ENCODE data around the gene KAZN. TPM values are rescaled to one million over a fixed set of nuclear protein-coding genes. Genes with fewer than 3 reads are reported as not detected.

KAZN gene
- total and polyA plus RNA-seq, 8 donors, result 1.2 to 50.7 (median 6.8) TPM

DNA sequence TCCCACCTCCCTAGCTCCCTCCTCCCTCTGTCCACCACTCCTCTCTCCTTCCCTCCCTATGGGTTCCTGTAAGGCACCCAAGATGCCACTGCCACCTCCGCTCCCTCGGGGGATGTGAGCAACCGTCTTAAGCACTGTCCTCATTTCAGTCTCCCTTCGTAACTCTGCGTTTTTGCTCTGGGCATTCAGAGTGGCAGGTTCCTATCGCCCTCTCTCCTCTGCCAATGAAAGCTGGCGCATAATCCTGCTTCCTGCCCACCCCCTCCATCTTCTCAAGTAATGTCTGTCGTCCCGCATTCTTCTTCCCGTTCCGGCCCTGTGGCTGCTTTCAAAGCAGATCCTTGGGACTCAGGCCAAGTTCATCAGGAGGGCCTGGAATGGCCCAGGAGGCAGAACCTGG, 301.2 kb downstream of the KAZN start:
- Histone ChIP-seq H3K27me3 (no peaks in the 10 kb centered on the region), H3K27ac (no peak overlapping the region), H3K4me3 (no peak overlapping the region), H3K36me3 (no peaks in the 10 kb centered on the region), H3K4me1 (peaks cover 0 to 10% (median 4%) of the 10 kb centered on the region in 4 donors), H3K9me3 (no peaks in the 10 kb centered on the region)
- WGBS, 5 donors, result 78 to 87% (median 82%) methylated on average over 11 of the region's 11 CpGs
- intact Hi-C loops (cut with DNase I; ENCODE audit: low total_unique reads), result no loop called here
- no peak for TF ChIP-seq POLR2AphosphoS5 (IDR thresholded peaks at IDR 0.05)
- no peak for TF ChIP-seq EP300 (IDR thresholded peaks at IDR 0.05)
- no peak for TF ChIP-seq POLR2A (IDR thresholded peaks at IDR 0.05)
- TF ChIP-seq, protein P1, sequence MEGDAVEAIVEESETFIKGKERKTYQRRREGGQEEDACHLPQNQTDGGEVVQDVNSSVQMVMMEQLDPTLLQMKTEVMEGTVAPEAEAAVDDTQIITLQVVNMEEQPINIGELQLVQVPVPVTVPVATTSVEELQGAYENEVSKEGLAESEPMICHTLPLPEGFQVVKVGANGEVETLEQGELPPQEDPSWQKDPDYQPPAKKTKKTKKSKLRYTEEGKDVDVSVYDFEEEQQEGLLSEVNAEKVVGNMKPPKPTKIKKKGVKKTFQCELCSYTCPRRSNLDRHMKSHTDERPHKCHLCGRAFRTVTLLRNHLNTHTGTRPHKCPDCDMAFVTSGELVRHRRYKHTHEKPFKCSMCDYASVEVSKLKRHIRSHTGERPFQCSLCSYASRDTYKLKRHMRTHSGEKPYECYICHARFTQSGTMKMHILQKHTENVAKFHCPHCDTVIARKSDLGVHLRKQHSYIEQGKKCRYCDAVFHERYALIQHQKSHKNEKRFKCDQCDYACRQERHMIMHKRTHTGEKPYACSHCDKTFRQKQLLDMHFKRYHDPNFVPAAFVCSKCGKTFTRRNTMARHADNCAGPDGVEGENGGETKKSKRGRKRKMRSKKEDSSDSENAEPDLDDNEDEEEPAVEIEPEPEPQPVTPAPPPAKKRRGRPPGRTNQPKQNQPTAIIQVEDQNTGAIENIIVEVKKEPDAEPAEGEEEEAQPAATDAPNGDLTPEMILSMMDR (IDR thresholded peaks at IDR 0.05), result no peak
- DNase-seq, result no peak

DNA sequence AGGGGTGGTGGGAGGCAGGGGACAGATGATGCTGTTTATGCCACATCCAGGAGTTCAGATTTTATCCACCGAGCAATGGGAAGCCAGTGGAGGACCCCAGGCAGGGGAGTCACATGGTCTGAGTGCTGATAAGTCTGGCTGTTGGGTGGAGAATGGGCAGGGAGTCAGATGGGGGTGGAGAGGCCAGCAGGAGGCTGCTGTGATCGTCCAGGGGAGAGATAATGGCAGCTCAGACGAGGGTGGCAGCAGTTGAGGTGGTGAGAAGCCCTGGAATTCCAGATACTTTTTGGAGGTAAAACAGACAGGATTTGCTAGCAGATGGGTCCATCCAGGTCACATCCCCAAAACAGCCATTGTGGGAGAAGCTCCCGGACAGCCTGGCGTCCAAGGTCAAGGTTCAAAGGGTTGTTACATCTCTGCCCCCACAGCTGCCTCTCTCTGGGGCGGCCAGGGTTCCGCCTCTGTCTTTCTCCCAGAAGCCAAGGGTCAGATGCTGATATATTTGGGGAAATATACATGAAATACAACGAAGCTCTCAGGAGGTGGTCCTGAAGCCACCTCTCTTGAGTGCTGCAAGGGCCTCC, 303.0 kb downstream of the KAZN start:
- Histone ChIP-seq H3K4me1 (no peaks in the 10 kb centered on the region), H3K9me3 (no peaks in the 10 kb centered on the region), H3K36me3 (no peaks in the 10 kb centered on the region), H3K27me3 (no peaks in the 10 kb centered on the region), H3K4me3 (no peak overlapping the region), H3K27ac (no peak overlapping the region)
- TF ChIP-seq EP300 (IDR thresholded peaks at IDR 0.05) (no peak), POLR2AphosphoS5 (IDR thresholded peaks at IDR 0.05) (no peak)
- TF ChIP-seq, protein P1 (IDR thresholded peaks at IDR 0.05), result no peak
- DNase-seq, result no peak
- 61 to 75% (median 64%) methylated on average over 8 of the region's 8 CpGs for WGBS, 5 donors
- intact Hi-C loops (cut with DNase I; ENCODE audit: low total_unique reads), result no loop called here

DNA sequence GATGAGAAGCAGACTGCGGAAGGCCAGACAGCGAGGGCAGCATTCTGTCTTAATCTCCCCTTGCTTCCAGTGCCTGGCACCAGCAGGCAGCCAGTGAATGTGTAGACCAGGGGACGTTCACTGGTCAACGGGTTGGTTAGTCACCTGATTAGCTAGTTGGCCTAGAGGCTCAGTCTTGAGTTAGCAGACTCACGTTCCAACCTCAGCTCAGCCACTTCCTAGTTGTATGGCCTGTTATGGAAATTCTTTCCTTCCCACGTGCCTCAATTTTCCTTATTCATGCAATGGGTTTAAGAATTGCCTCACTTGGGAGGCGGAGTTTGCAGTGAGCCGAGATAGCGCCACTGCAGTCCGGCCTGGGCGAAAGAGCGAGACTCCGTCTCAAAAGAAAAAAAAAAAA, 305.4 kb downstream of the KAZN start:
- Histone ChIP-seq H3K4me1 (no peaks in the 10 kb centered on the region), H3K27me3 (no peaks in the 10 kb centered on the region), H3K9me3 (no peaks in the 10 kb centered on the region), H3K27ac (no peak overlapping the region), H3K4me3 (no peak overlapping the region), H3K36me3 (no peaks in the 10 kb centered on the region)
- intact Hi-C loops (cut with DNase I; ENCODE audit: low total_unique reads), result no loop called here
- no peak for DNase-seq
- TF ChIP-seq EP300 (IDR thresholded peaks at IDR 0.05) (no peak), POLR2A (IDR thresholded peaks at IDR 0.05) (no peak), POLR2AphosphoS5 (IDR thresholded peaks at IDR 0.05) (no peak)
- TF ChIP-seq, protein P1 (IDR thresholded peaks at IDR 0.05), result no peak
- 89 to 93% (median 91%) methylated on average over 13 of the region's 13 CpGs for WGBS, 5 donors

DNA sequence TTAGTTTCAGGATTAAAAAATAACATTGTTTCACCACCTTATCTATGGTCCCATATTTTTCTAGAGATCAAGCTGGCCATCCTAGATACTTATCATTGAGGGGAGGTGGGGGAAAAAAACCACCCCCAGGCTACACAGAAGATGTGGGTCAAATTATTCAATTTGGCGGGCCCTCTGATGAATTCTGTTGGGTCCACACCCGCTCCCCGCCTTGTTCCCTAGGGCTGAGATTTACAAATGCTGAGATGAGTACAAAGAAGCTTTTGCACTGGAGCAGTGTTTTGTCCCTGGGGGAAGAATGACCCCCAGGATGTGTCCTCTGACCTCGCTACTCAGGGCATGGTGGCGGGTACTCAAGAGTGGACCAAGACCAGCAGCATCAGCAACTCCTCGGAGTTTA, 308.2 kb downstream of the KAZN start:
- H3K4me3 ChIP-seq, result no peak overlapping the region
- H3K9me3 ChIP-seq, result no peaks in the 10 kb centered on the region
- H3K27me3 ChIP-seq, result no peaks in the 10 kb centered on the region
- no peaks in the 10 kb centered on the region for H3K36me3 ChIP-seq
- TF ChIP-seq POLR2A (IDR thresholded peaks at IDR 0.05) (no peak), EP300 (IDR thresholded peaks at IDR 0.05) (no peak), POLR2AphosphoS5 (IDR thresholded peaks at IDR 0.05) (no peak)
- TF ChIP-seq, protein P1 (IDR thresholded peaks at IDR 0.05), result no peak
- H3K27ac ChIP-seq, result no peak overlapping the region
- WGBS, 5 donors, result 82 to 95% (median 89%) methylated on average over 6 of the region's 6 CpGs
- H3K4me1 ChIP-seq, result peaks cover 0 to 10% (median 0%) of the 10 kb centered on the region in 4 donors
- intact Hi-C loops (cut with DNase I; ENCODE audit: low total_unique reads), result no loop called here
- DNase-seq, result no peak
